CD4-positive, alpha-beta T cell treated with Interleukin-17A for 1 hour (primary cell): ENCODE measurements around the gene PHB1.
"Not testable (repeated sequence)": the region's sequence is repeated elsewhere in the genome, so short reads cannot be mapped to it uniquely, and the experiment has no call there.

Experiments used
- DNase-seq: peaks from one replicate; pipeline ENCODE4 v3.0.0-alpha.2; 2020

Gene PHB1

GRCh38 chr17:49372425-49372824 is 42.3 kb downstream of the PHB1 start:
- DNase-seq, result no peak

- no peak for DNase-seq
Observed at GRCh38 chr17:49370971-49371834, 43.5 kb downstream of the PHB1 start.

GRCh38 chr17:49369760-49370159 is 44.9 kb downstream of the PHB1 start:
- DNase-seq, result no peak

GRCh38 chr17:49369089-49369488 is 45.6 kb downstream of the PHB1 start:
- DNase-seq, result no peak

- DNase-seq, result peak; percentile 59
Observed at GRCh38 chr17:49365667-49366066, 49.0 kb downstream of the PHB1 start.

- DNase-seq, result not testable (repeated sequence)
Observed at GRCh38 chr17:49365126-49365525, 49.6 kb downstream of the PHB1 start.

- no peak for DNase-seq
Observed at GRCh38 chr17:49364119-49364518, 50.6 kb downstream of the PHB1 start.

- no peak for DNase-seq
Observed at GRCh38 chr17:49363251-49363650, 51.4 kb downstream of the PHB1 start.

GRCh38 chr17:49362723-49363117 is 52.0 kb downstream of the PHB1 start:
- DNase-seq, result no peak

- peak; percentile 97 for DNase-seq
Observed at GRCh38 chr17:49361902-49362722, 52.6 kb downstream of the PHB1 start, which contains the start of gene ZNF652. TSS of gene ZNF652 (minus strand) at chr17:49362250. CDS start at chr17:49317725, 44,525 bp downstream.

GRCh38 chr17:49361129-49361901 is 53.4 kb downstream of the PHB1 start:
- peak; percentile 91 for DNase-seq

- no peak for DNase-seq
Observed at GRCh38 chr17:49360796-49361128, 53.9 kb downstream of the PHB1 start.

- peak; percentile 40 for DNase-seq
Observed at GRCh38 chr17:49359990-49360795, 54.5 kb downstream of the PHB1 start.

- DNase-seq, result peak; percentile 40
Observed at GRCh38 chr17:49358641-49359247, 55.9 kb downstream of the PHB1 start.

GRCh38 chr17:49357516-49357915 is 57.2 kb downstream of the PHB1 start:
- DNase-seq, result no peak

- DNase-seq, result no peak
Observed at GRCh38 chr17:49356320-49356719, 58.4 kb downstream of the PHB1 start.
